Astrocyte (in vitro differentiated cells and primary cell): Measurements from ENCODE around the gene FKBP10. TPM values are rescaled to one million over a fixed set of nuclear protein-coding genes. Genes with fewer than 3 reads are reported as not detected.

ENCODE experiments used
- DNase-seq: peaks from one replicate; pipeline ENCODE4 v3.0.0-alpha.2; 2010; ENCODE audit warnings: low read depth
- FAIRE-seq: peaks from 2 replicates; lab custom pipeline; 2011; peaks lifted over from hg19 to GRCh38; lab: Jason Lieb, UNC
- H2AFZ ChIP-seq: 2 replicates; pipeline ENCODE4 v1.6.0; 2012; ENCODE audit warnings: low read depth, low read length, inconsistent platforms
- H3K27ac ChIP-seq: 2 replicates; pipeline ENCODE4 v1.5.1; 2011; ENCODE audit warnings: low read depth, low read length, inconsistent platforms
- H3K27me3 ChIP-seq: 2 replicates; pipeline ENCODE4 v1.6.0; 2011; ENCODE audit warnings: low read length, inconsistent platforms; ENCODE audit not compliant: insufficient read depth
- H3K36me3 ChIP-seq: 2 replicates; pipeline ENCODE4 v1.5.1; 2011; ENCODE audit warnings: low read length, inconsistent platforms; ENCODE audit not compliant: insufficient read depth
- H3K4me1 ChIP-seq: 2 replicates; pipeline ENCODE4 v1.5.1; 2011; ENCODE audit warnings: low read length, inconsistent platforms; ENCODE audit not compliant: insufficient read depth
- H3K4me2 ChIP-seq: 2 replicates; pipeline ENCODE4 v1.6.0; 2012; ENCODE audit warnings: low read length, inconsistent platforms
- H3K4me3 ChIP-seq: 2 replicates; pipeline ENCODE4 v1.5.1; 2011; ENCODE audit warnings: low read depth, mild to moderate bottlenecking, low read length, inconsistent platforms; ENCODE audit not compliant: insufficient read depth
- H3K79me2 ChIP-seq: 2 replicates; pipeline ENCODE4 v1.6.0; 2012; ENCODE audit warnings: mild to moderate bottlenecking, low read length, inconsistent platforms; ENCODE audit not compliant: insufficient read depth
- H3K9ac ChIP-seq: 2 replicates; pipeline ENCODE4 v1.6.0; 2012; ENCODE audit warnings: mild to moderate bottlenecking, low read length, inconsistent platforms
- H3K9me3 ChIP-seq: 2 replicates; pipeline ENCODE4 v1.5.1; 2012; ENCODE audit warnings: low read depth, mild to moderate bottlenecking, low read length, inconsistent platforms; ENCODE audit not compliant: insufficient read depth
- H4K20me1 ChIP-seq: 2 replicates; pipeline ENCODE4 v1.6.0; 2012; ENCODE audit warnings: low read length, inconsistent platforms; ENCODE audit not compliant: insufficient read depth
- H3K27ac Mint-ChIP-seq: one replicate; pipeline ENCODE4 v1.8.0; 2021; ENCODE audit warnings: mild to moderate bottlenecking, mixed read lengths; ENCODE audit not compliant: unreplicated experiment
- H3K27me3 Mint-ChIP-seq: one replicate; pipeline ENCODE4 v1.8.0; 2021; ENCODE audit warnings: low read depth, mixed read lengths; ENCODE audit not compliant: unreplicated experiment
- H3K36me3 Mint-ChIP-seq: one replicate; pipeline ENCODE4 v1.8.0; 2021; ENCODE audit warnings: low read depth, mixed read lengths; ENCODE audit not compliant: unreplicated experiment
- H3K4me1 Mint-ChIP-seq: one replicate; pipeline ENCODE4 v1.8.0; 2021; ENCODE audit warnings: low read depth, mixed read lengths; ENCODE audit not compliant: unreplicated experiment
- H3K4me3 Mint-ChIP-seq: one replicate; pipeline ENCODE4 v1.8.0; 2021; ENCODE audit warnings: mild to moderate bottlenecking, moderate library complexity, mixed read lengths; ENCODE audit not compliant: unreplicated experiment
- H3K9me3 Mint-ChIP-seq: one replicate; pipeline ENCODE4 v1.8.0; 2021; ENCODE audit warnings: mild to moderate bottlenecking, mixed read lengths; ENCODE audit not compliant: unreplicated experiment
- CTCF ChIP-seq: IDR thresholded peaks from 2 replicates; pipeline ENCODE4 v1.5.1; 2011; ENCODE audit warnings: low read depth, mild to moderate bottlenecking, inconsistent platforms, low read length, moderate library complexity; ENCODE audit not compliant: insufficient read depth
- EZH2 ChIP-seq: IDR thresholded peaks from 2 replicates; pipeline ENCODE4 v1.6.1; 2012; ENCODE audit warnings: mild to moderate bottlenecking, low read length, inconsistent platforms; ENCODE audit not compliant: insufficient read depth
- total RNA-seq: library from RNA; stranded (reverse); gene quantifications from 2 replicates; pipeline ENCODE4 v1.2.1, GENCODE V29; 2021

Gene FKBP10
- total RNA-seq, 1 donor from 2014 or later = 446 TPM

GRCh38 chr17:41766135-41766534 is 46.7 kb upstream of the FKBP10 start:
- no peak overlapping the region for H2AFZ ChIP-seq
- H3K9me3 ChIP-seq = no peaks in the 10 kb centered on the region
- H3K9ac ChIP-seq = no peak overlapping the region
- H4K20me1 ChIP-seq = peaks cover 18% of the 10 kb centered on the region
- H3K27ac Mint-ChIP-seq = no peak overlapping the region
- FAIRE-seq (no peak), DNase-seq (no peak)
- no peaks in the 10 kb centered on the region for H3K27me3 Mint-ChIP-seq
- H3K36me3 Mint-ChIP-seq = peaks cover 29% of the 10 kb centered on the region
- H3K27me3 ChIP-seq = no peaks in the 10 kb centered on the region
- no peak overlapping the region for H3K4me2 ChIP-seq
- no peaks in the 10 kb centered on the region for H3K79me2 ChIP-seq
- no peaks in the 10 kb centered on the region for H3K4me1 Mint-ChIP-seq
- H3K4me1 ChIP-seq = no peaks in the 10 kb centered on the region
- no peak overlapping the region for H3K27ac ChIP-seq
- H3K4me3 ChIP-seq = no peak overlapping the region
- H3K9me3 Mint-ChIP-seq = no peaks in the 10 kb centered on the region
- H3K36me3 ChIP-seq = peaks cover 8% of the 10 kb centered on the region
- no peak overlapping the region for H3K4me3 Mint-ChIP-seq
- TF ChIP-seq EZH2 (no peak), CTCF (no peak)

- H3K4me3 ChIP-seq = no peak overlapping the region
- DNase-seq (no peak), FAIRE-seq (no peak)
- peaks cover 4% of the 10 kb centered on the region for H3K79me2 ChIP-seq
- Mint-ChIP-seq H3K9me3 (no peaks in the 10 kb centered on the region), H3K27ac (no peak overlapping the region), H3K27me3 (no peaks in the 10 kb centered on the region), H3K36me3 (peaks cover 24% of the 10 kb centered on the region), H3K4me3 (no peak overlapping the region), H3K4me1 (peaks cover 2% of the 10 kb centered on the region)
- no peak overlapping the region for H3K4me2 ChIP-seq
- H3K36me3 ChIP-seq = peaks cover 8% of the 10 kb centered on the region
- no peaks in the 10 kb centered on the region for H3K27me3 ChIP-seq
- no peak for TF ChIP-seq EZH2
- TF ChIP-seq CTCF = no peak
- H3K9ac ChIP-seq = no peak overlapping the region
- peaks cover 16% of the 10 kb centered on the region for H4K20me1 ChIP-seq
- no peaks in the 10 kb centered on the region for H3K4me1 ChIP-seq
- H2AFZ ChIP-seq = no peak overlapping the region
- no peak overlapping the region for H3K27ac ChIP-seq
- no peaks in the 10 kb centered on the region for H3K9me3 ChIP-seq
These were observed 45.3 kb upstream of the FKBP10 start for GRCh38 chr17:41767324-41768042.

GRCh38 chr17:41768682-41769288 is 44.0 kb upstream of the FKBP10 start:
- Histone ChIP-seq H3K36me3 (peaks cover 6% of the 10 kb centered on the region), H3K4me1 (peaks cover 10% of the 10 kb centered on the region), H3K79me2 (peaks cover 8% of the 10 kb centered on the region), H3K9me3 (no peaks in the 10 kb centered on the region), H3K4me3 (no peak overlapping the region), H3K9ac (no peak overlapping the region), H3K27me3 (no peaks in the 10 kb centered on the region), H3K4me2 (no peak overlapping the region), H4K20me1 (peaks cover 7% of the 10 kb centered on the region), H3K27ac (no peak overlapping the region), H2AFZ (no peak overlapping the region)
- Mint-ChIP-seq H3K4me3 (no peak overlapping the region), H3K27me3 (no peaks in the 10 kb centered on the region), H3K27ac (no peak overlapping the region), H3K36me3 (peaks cover 18% of the 10 kb centered on the region), H3K4me1 (peaks cover 14% of the 10 kb centered on the region), H3K9me3 (no peaks in the 10 kb centered on the region)
- FAIRE-seq (no peak), DNase-seq (no peak)
- TF ChIP-seq CTCF (no peak), EZH2 (no peak)
